Measurements from ENCODE around the gene OGDH.

GRCh38 chr7:44652535-44652934 lies 46.1 kb downstream of the OGDH start:
- TF ChIP-seq CTCF (IDR thresholded peaks at IDR 0.05; ENCODE audit: low read length) (no peak), EZH2 (optimal IDR thresholded peaks at IDR 0.05; ENCODE audit: low read depth, low read length) (no peak)
